Measurements from ENCODE around the gene EYA3. TPM values are rescaled to one million over a fixed set of nuclear protein-coding genes. Genes with fewer than 3 reads are reported as not detected.

EYA3 gene
- polyA plus RNA-seq (2013, experiment 1 of 2; ENCODE audit: insufficient read length), result 10.8 TPM
- polyA plus RNA-seq (2013, experiment 2 of 2; ENCODE audit: insufficient read length), result 9.6 TPM

DNA sequence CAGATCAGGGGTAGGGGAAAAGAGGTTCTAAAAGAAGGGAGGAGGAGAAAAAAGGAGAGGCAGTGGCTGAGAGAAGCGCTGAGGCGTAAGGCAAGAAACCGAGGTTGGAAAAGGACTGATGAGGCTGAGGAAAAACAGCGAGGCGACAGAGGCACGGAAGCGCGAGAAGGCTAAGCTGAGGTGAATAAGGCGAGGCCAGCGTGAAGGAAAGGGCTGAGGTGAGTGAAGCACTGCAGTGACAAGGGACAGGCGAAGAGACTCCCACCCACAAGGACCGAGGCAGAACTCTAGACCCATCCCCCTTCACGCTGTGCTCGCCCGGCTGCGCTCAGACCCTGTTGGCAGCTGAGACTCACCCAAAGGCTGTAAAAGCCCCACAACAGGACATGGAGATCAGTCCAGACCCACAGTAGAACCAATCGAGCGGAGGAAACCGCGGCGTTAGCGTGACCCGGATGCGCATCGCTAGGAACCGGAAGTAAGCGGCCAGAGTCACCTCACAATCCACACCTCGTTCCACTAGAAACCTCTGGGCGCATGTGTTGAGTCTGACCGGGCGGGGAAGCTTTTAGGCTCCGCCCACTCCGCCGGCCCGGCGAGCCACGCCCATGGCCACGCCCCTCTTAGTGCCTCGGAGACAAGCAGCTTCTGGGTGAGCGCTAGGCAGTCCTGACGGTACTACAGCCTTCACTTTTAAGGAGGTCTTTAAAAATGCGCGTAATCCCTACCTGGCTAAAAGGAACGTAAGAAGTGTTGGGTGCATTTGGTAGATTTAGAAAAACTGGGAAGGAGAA, at the start of gene EYA3:
EYA3 (minus strand) TSS at position 443 of the 794 bp plus-strand sequence. CDS start 30,584 bp downstream, outside the sequence.
- peak; percentile 97 for DNase-seq

GRCh38 chr1:28136922-28137613, 48.7 kb upstream of the EYA3 start:
- DNase-seq, result no peak

DNA sequence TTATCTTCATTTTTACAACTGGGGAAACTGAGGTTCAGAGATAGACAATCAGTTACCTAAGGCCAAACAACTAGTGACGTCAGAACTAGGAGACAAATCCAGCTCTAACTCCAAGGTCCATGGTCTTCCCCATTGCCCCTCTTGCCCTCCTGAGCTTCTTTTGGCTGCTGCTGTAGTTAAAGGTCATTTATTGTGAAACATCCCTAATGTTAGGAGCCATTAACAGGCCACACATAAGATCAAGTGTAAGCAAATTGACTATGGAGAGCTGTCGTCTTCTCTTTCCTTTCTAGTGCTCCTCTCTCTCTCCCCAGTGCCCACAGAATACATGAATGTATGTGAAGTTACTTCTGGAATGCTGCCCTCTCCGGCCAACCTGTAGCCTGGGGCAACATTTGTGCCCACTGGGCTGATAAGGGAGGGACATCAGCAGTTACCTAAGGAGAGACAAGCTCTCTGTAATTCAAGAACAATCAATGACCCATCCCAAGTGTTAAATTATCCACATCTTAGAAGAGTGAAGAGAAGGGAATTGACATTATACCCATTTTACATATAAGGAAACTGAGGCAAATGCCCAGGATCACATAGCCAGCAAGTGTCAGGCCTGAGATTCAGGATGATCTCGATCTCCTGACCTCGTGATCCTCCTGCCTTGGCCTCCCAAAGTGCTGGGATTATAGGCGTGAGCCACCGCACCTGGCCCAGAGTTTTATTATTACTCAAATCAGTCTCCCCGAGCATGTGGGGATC, 47.9 kb upstream of the EYA3 start:
- DNase-seq, result no peak

DNA sequence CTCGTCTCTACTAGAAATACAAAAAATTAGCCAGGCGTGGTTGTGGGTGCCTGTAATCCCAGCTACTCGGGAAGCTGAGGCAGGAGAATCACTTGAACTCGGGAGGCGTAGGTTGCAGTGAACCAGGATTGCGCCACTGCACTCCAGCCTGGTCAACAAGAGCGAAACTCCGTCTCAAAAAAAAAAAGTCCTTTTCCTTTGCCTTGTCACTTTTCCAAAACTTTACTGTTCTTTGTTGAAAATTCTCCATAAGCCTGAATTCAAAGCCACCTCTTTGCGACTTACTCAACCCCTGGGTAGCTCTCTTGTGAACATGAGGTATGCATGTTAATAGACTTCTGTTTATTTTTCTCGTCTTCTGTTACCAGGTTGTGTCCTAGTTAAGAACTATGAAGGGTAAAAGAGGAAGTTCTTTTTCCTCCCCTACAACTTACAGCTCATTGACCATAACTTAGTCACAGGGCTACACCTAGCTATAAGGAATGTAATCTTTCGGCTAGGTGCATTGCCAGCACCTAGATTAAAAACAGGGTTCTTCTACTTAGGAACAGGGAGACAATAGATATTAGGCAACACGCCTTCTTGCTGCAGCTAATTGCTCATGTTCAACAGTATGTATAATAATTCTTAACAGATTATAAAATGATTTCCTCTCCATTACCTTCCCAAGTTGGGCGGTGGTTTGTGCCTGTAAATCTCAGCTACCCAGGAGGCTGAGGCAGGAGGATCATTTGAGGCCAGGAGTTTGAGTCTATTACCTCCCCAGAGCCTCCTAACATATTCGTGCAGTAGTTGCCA, 47.2 kb upstream of the EYA3 start:
- DNase-seq, result no peak

DNA sequence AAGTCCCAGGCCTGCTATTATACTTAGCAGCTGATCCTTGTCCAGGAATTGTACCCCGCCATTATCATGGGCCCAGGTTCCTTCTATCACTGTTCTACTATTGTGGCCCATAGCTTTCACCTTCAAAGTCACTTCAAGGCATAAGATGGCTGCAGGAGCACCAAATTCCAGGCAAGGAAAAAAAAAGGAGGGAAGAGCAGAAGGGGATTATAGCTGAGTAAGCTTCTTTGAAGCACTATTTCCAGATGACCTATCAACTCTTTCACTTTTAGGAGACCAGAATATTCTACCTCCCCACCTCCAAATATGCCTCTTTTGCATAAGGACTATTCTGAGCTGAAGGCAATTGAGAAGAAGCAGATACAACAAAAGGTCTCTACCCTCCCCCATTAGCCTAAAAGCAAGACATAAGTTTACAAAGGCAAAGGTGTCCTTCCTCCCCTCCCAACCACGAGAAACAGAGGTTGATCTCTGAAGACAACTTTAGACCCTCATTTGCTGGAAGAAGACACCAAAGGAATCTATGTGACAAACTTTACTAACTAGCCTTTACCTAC, 46.3 kb upstream of the EYA3 start:
- no peak for DNase-seq

GRCh38 chr1:28132171-28133167, 44.1 kb upstream of the EYA3 start:
- DNase-seq, result no peak

- DNase-seq, result no peak
Observed at GRCh38 chr1:28130901-28131300, 42.5 kb upstream of the EYA3 start.

- peak; percentile 7 for DNase-seq
Observed at GRCh38 chr1:28129150-28129549, 40.7 kb upstream of the EYA3 start.

GRCh38 chr1:28127617-28128257, 39.3 kb upstream of the EYA3 start:
- no peak for DNase-seq

DNA sequence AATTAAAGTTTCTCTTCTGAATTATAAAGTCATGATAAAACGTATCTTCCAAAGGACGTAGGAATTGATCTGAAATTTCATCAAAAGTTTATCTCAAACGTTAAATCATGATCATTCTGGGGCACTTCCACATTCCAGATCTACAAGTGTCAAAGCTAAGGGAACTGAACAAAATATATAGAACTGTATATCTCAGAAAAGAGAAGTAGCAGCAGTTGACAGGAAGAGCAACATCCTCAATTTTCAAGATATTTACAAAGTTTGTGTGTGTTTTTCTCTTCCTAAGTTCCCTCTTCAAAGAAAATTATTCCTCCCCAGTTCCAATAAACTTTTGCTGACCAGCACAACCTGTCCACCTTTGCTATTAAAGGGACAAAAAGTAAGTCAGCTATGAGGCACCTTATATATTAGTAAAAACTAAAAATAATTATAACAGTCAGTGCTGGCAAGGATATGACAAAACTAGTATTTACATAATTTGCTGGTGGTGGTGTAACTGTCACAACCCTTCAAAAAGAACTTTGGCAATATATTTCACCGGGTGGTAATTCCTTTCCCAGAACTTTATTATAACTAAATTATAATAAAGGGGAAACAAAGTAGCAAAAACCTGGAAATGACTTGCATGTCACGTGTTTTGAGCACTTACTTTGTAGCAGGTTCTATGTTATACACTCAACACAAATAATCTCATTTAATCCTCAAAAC, 38.5 kb upstream of the EYA3 start:
- no peak for DNase-seq

- DNase-seq, result no peak
Observed at GRCh38 chr1:28126212-28126611, 37.8 kb upstream of the EYA3 start.

GRCh38 chr1:28123461-28123961, 35.1 kb upstream of the EYA3 start:
- peak; percentile 63 for DNase-seq

DNA sequence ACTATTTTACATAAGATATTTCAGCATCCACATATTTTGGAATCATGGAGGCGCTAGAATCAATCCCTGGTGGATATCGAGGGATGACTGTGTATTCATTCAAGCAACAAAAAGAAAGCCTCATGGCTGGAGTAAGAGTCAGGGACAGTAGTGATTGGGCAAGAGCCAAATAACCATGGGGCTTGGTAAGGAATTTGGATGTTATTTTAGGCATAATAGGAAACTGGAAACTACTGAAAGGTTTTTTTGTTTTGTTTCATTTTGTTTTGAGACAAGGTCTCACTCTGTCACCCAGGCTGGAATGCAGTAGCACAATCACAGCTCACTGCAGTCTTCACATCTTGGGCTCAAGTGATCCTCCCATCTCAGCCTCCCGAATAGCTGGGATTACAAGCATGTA, 33.8 kb upstream of the EYA3 start:
- peak; percentile 64 for DNase-seq

DNA sequence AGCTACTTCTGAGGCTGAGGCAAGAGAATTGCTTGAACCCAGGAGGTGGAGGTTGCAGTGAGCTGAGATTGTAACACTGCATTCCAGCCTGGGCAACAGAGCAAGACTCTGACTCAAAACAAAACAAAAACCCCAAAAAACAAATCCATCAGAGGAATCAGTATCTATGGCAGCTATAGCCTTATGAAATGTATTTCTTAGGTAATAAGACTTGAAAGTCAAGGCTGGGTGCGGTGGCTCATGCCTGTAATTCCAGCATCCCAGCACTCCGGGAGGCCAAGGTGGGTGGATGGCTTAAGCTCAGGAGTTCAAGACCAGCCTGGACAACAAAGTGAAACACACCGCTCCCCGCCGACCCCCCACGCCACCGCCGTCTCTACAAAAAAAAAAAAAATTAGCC, 31.1 kb upstream of the EYA3 start:
- no peak for DNase-seq

DNA sequence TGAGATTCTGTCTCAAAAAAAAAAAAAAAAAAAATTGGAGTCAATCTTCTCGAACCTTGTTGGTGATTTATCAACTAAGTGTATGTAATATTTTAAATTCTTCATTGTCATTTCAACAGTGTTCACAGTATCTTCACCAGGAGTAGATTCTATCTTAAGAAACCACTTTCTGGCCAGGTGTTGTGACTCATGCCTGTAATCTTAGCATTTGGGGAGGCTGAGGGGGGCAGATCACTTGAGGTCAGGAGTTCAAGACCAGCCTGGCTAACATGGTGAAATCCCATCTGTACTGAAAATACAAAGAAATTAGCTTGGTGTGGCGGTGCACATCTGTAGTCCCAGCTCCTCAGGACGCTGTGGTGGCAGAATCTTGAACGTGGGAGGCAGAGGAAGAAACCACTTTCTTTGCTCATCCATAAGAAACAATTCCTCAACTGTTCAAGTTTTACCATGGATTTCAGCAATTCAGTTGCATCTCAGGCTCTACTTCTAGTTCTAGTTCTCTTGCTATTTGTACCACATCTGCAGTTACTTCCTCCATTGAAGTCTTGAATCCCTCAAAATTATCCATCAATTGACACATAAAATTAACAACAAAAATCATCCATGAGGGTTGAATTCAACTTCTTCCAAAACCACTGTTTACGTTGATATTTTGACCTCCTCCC, 30.4 kb upstream of the EYA3 start:
- DNase-seq, result no peak

DNA sequence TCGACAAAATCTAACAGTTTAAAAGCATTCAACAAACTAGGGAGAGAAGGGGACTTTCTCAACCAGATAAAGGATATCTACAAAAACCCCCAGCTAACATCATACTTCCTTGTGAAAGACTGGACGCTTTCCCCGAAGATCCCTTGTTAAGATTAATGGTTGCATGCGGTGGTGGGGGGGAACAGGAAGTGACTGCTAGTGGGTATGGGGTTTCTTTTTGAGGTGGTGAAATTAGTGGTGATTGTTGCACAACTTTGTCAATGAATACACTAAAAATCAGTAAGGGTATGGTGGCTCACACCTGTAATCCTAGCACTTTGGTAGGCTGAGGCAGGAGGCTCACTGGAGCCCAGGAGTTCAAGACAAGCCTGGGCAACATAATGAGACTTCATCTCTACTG, 26.9 kb upstream of the EYA3 start:
- no peak for DNase-seq

DNA sequence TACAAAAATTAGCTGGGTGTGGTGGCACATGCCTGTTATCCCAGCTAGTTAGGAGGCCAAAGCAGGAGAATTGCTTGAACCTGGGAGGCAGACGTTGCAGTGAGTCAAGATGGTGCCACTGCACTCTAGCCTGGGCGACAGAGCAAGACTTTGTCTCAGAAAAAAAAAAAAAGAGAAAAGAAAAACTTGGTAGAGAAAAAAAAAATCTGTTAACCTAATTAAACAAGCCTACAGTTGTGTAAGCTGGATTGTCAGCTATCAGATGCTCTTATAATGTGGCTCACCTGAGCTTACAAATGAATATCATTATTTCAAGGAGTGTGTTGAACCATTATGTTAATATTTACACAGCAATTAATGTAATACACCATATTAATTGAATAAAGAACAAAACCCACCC, 26.4 kb upstream of the EYA3 start:
- no peak for DNase-seq

- no peak for DNase-seq
Observed at GRCh38 chr1:28113242-28113572, 24.8 kb upstream of the EYA3 start.

All from fibroblast of skin of back (primary cell).